ENCODE data around the gene STK32B.

STK32B gene

DNA sequence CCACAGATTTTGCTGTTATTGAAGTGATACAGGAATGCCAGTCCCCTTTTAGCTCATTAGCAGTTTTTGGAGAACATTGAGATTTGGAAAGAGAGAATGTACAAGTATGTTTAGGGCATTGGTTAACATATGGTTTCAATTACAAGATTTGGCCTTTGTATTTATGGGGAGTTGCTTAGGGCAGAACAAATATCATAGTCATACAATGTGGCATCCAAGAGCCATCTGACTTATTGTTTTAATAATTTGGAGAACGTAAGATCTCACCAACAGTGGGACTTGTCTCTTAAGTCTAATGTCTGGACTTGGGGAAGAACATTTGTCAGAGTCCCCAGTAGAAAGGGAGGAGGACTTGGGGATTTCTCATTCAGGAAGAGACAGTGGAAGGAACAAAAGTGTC, 166.1 kb downstream of the STK32B start:
- DNase-seq (ENCODE audit: low read depth): no peak
- TF ChIP-seq CTCF (conservative IDR thresholded peaks at IDR 0.05; ENCODE audit: low read depth, low read length): no peak

GRCh38 chr4:5218376-5219069, 167.2 kb downstream of the STK32B start:
- TF ChIP-seq CTCF (conservative IDR thresholded peaks at IDR 0.05; ENCODE audit: low read depth, low read length): no peak
- no peak for DNase-seq (ENCODE audit: low read depth)
- H3K4me3 ChIP-seq (ENCODE audit: low read length): no peak overlapping the region

More for the DNA sequence above, 166.1 kb downstream of the STK32B start:
- no peak overlapping the region for H3K4me3 ChIP-seq (ENCODE audit: low read length)

GRCh38 chr4:5220028-5220427, 168.7 kb downstream of the STK32B start:
- no peak for TF ChIP-seq CTCF (conservative IDR thresholded peaks at IDR 0.05; ENCODE audit: low read depth, low read length)
- no peak overlapping the region for H3K4me3 ChIP-seq (ENCODE audit: low read length)
- no peak for DNase-seq (ENCODE audit: low read depth)

DNA sequence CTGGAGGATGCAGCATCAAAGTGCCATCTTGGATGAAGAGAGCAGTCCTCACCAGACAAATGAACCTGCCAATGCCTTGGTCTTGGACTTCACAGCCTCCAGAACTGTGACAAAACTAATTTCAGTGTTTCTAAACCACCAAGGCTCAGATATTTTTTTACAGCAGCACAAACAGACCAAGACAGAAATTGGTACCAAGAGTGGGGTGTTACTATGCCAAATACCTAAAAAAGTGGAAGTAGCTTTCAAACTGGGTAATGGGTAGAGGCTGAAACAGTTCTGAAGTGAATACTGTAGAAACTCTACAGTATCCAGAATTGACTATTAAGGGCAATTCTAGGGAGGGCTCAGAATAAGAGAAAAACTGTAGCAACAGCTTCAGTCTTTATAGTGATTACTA, 170.8 kb downstream of the STK32B start:
- H3K4me3 ChIP-seq (ENCODE audit: low read length): no peak overlapping the region
- TF ChIP-seq CTCF (conservative IDR thresholded peaks at IDR 0.05; ENCODE audit: low read depth, low read length): no peak
- no peak for DNase-seq (ENCODE audit: low read depth)

DNA sequence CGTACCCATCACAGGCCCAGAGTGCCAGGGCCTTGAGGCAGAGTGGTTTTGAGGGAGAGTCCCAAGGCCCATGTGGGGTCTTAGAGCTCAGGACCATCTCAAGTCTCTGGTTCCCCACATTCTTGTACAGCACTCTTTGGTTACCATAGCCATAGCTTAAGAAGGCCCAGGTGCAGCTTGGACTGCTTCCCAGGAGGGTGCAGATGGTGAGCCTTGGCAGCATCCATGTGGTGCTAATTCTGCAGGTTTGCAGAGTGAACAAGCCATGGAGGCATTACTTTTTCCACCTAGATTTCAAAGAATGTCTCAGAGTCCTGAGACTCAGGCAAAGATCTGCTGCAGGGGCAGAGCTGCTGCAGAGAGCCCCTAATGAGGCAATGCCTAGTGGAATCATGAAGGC, 171.7 kb downstream of the STK32B start:
- DNase-seq (ENCODE audit: low read depth): no peak
- no peak overlapping the region for H3K4me3 ChIP-seq (ENCODE audit: low read length)
- no peak for TF ChIP-seq CTCF (conservative IDR thresholded peaks at IDR 0.05; ENCODE audit: low read depth, low read length)

DNA sequence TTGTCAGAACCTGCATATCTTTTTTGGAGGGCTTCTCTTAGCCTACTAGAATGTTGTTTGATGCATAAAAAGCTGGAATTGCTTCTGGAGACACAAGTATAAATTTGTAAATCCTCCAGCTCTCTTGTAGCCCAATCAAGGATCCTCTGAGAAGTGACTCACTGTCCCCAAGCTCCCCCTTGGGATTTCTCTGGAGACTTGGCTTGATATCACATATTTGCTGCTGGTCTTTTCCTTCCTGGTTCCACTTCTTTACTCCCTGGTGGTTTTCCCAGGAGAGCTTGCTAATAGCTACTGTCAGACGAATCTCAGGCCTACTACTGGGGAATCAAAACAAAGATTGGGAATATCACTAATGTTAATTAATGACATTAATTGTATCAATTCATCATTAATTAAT, 173.1 kb downstream of the STK32B start:
- no peak for DNase-seq (ENCODE audit: low read depth)
- H3K4me3 ChIP-seq (ENCODE audit: low read length): no peak overlapping the region
- TF ChIP-seq CTCF (conservative IDR thresholded peaks at IDR 0.05; ENCODE audit: low read depth, low read length): no peak

DNA sequence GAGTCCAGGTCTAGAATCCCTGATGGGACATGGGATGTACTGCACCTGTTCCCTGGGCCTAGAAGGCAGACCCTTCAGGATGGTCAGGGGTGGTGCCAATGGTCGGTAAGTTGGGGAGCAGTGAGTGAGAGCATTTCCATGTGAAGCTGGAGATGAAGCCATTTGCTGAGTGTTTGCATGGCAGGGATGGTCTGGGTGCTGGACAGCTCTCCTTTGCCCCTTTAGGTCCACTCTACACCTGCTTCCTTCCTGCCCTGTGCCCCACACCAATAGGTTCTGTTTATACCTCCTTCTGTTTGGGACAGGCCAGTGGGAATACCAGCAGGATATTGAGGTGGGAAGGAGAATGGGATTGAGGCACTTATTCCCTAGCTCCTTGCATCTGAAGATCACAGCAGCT, 181.3 kb downstream of the STK32B start:
- DNase-seq (ENCODE audit: low read depth): no peak
- H3K4me3 ChIP-seq (ENCODE audit: low read length): no peak overlapping the region
- no peak for TF ChIP-seq CTCF (conservative IDR thresholded peaks at IDR 0.05; ENCODE audit: low read depth, low read length)
